ENCODE data around the gene DKC1. TPM values are rescaled to one million over a fixed set of nuclear protein-coding genes. Genes with fewer than 3 reads are reported as not detected.

The DKC1 gene
- total and polyA plus RNA-seq, 2 of the 13 experiments (the other 11 are each of a cell fraction or from before 2014, with no cell fraction given) = 61.6 to 102 TPM

- ATAC-seq (peak; percentile 71), FAIRE-seq (peak; percentile 79), DNase-seq (ENCODE audit: low spot score) (peak; percentile 32)
- ChIA-PET POLR2A (interaction anchor here (1.0 kb wide), 1 partner anchor 15 kb away, joined by 3 read pairs; no protein-coding TSS in a partner anchor), CTCF (ENCODE audit: low intra/inter-chr PET ratio, low total read pairs) (no interaction called here)
- WGBS (ENCODE audit: low lambda C conversion rate) = 14% methylated on average over 6 of the region's 11 CpGs
- Histone ChIP-seq H2AFZ (ENCODE audit: low read length) (no peak overlapping the region), H3K79me2 (ENCODE audit: insufficient read depth, low read length) (no peaks in the 10 kb centered on the region), H3K4me1 (ENCODE audit: insufficient read depth, low read length) (no peaks in the 10 kb centered on the region), H3K27me3 (ENCODE audit: control insufficient read depth in 1 of 2, insufficient read depth in 2 of 2, low read length in 2 of 2) (peaks cover 2 to 24% of the 10 kb centered on the region in 2 experiments; a peak in 4 of 5 replicates), H3K4me3 (replicated peaks in 1 of 3; ENCODE audit: insufficient read depth in 1 of 3, low read depth in 2 of 3, low read length in 3 of 3) (no peak overlapping the region), H3K27ac (ENCODE audit: extremely low read length, insufficient read depth, low read length) (no peak overlapping the region), H3K9ac (ENCODE audit: insufficient read depth, low read depth, low read length) (no peak overlapping the region), H3K36me3 (replicated peaks in 1 of 2; ENCODE audit: control insufficient read depth in 1 of 2, insufficient read depth in 2 of 2, low read length in 2 of 2) (no peaks in the 10 kb centered on the region), H3K4me2 (ENCODE audit: low read depth, low read length) (no peak overlapping the region), H3K9me3 (ENCODE audit: low read length) (no peaks in the 10 kb centered on the region), H4K20me1 (ENCODE audit: insufficient read depth, low read length) (no peaks in the 10 kb centered on the region)
- intact Hi-C loops (cut with micrococcal nuclease; ENCODE audit: unreplicated experiment) (loop anchor here (2.0 kb wide), 1 partner anchor 92 kb away; no protein-coding TSS in a partner anchor), in situ Hi-C loops (cut with HindIII; ENCODE audit: extremely low pct_ligation_motif_present, low pct_unique_long_range_greater_than_20kb) (no loop called here)
- BruUV-seq (replicated peaks) = no TSS peak
- no peak for TF ChIP-seq HOXA7 (CRISPR knock-in tag; IDR thresholded peaks at IDR 0.05)
- no peak for TF ChIP-seq PCBP2 (optimal IDR thresholded peaks at IDR 0.05; ENCODE audit: low read depth, low read length, poor library complexity, severe bottlenecking)
- no peak for TF ChIP-seq ZNF503 (CRISPR knock-in tag; IDR thresholded peaks at IDR 0.05)
- TF ChIP-seq MED13 (CRISPR knock-in tag; IDR thresholded peaks at IDR 0.05) = no peak
- TF ChIP-seq ZNF792 (CRISPR knock-in tag; IDR thresholded peaks at IDR 0.05) = no peak
- TF ChIP-seq MXD3 (CRISPR knock-in tag; IDR thresholded peaks at IDR 0.05) = no peak
- no peak for TF ChIP-seq DBP (CRISPR knock-in tag; IDR thresholded peaks at IDR 0.05; ENCODE audit: not compliant biosample characterization)
- no peak for TF ChIP-seq ZKSCAN1 (IDR thresholded peaks at IDR 0.05; ENCODE audit: low read length)
- TF ChIP-seq ZNF543 (CRISPR knock-in tag; IDR thresholded peaks at IDR 0.05) = no peak
- TF ChIP-seq SMC3 (IDR thresholded peaks at IDR 0.05; ENCODE audit: low read length) = peak; percentile 45; the same call in 1 of the 2 replicates
- no peak for TF ChIP-seq KMT2B (CRISPR knock-in tag; IDR thresholded peaks at IDR 0.05)
- TF ChIP-seq THRA (CRISPR knock-in tag; IDR thresholded peaks at IDR 0.05; ENCODE audit: borderline replicate concordance) = no peak
- TF ChIP-seq ZNF180 (CRISPR knock-in tag; IDR thresholded peaks at IDR 0.05; ENCODE audit: borderline replicate concordance, low read depth) = no peak
- no peak for TF ChIP-seq GABPB1 (CRISPR knock-in tag; IDR thresholded peaks at IDR 0.05)
- peak; percentile 64 for TF ChIP-seq CTCF (CRISPR knock-in tag; IDR thresholded peaks at IDR 0.05)
- no peak for TF ChIP-seq NFIC (IDR thresholded peaks at IDR 0.05; ENCODE audit: low read length)
- peak; percentile 61; the same call in 1 of the 2 replicates for TF ChIP-seq ZNF777 (CRISPR knock-in tag; IDR thresholded peaks at IDR 0.05)
- TF ChIP-seq STAG1 (CRISPR knock-in tag; IDR thresholded peaks at IDR 0.05) = peak; percentile 54
- no peak for TF ChIP-seq AHR (CRISPR knock-in tag; IDR thresholded peaks at IDR 0.05)
- TF ChIP-seq TBP (CRISPR knock-in tag; IDR thresholded peaks at IDR 0.05) = no peak
Measured at GRCh38 chrX:154748712-154749339, 13.8 kb upstream of the DKC1 start.

Measured in HepG2 (cell line).